HUES6 (cell line): ENCODE data around the gene CDH19.
"Not testable (repeated sequence)": the region's sequence is repeated elsewhere in the genome, so short reads cannot be mapped to it uniquely, and the experiment has no call there.

Experiments used
- H3K27ac ChIP-seq: 2 replicates; pipeline ENCODE4 v1.7.0; 2013; ENCODE audit warnings: low read depth, mild to moderate bottlenecking, low read length, inconsistent platforms
- H3K27me3 ChIP-seq: 2 replicates; pipeline ENCODE4 v1.6.1; 2013; ENCODE audit warnings: low read length; ENCODE audit not compliant: control insufficient read depth, insufficient read depth
- H3K36me3 ChIP-seq: 2 replicates; pipeline ENCODE4 v1.6.1; 2013; ENCODE audit warnings: low read length; ENCODE audit not compliant: control insufficient read depth, insufficient read depth
- H3K4me1 ChIP-seq: 2 replicates; pipeline ENCODE4 v1.6.1; 2013; ENCODE audit warnings: low read length; ENCODE audit not compliant: control insufficient read depth, insufficient read depth
- H3K4me3 ChIP-seq: 2 replicates; pipeline ENCODE4 v1.5.1; 2013; ENCODE audit warnings: low read depth, low read length
- H3K9ac ChIP-seq: one replicate; pipeline ENCODE4 v1.6.1; 2013; ENCODE audit warnings: mild to moderate bottlenecking, low read length
- H3K9me3 ChIP-seq: 2 replicates; pipeline ENCODE4 v1.6.1; 2013; ENCODE audit warnings: low read depth, low read length; ENCODE audit not compliant: control insufficient read depth, insufficient read depth

Gene CDH19

DNA sequence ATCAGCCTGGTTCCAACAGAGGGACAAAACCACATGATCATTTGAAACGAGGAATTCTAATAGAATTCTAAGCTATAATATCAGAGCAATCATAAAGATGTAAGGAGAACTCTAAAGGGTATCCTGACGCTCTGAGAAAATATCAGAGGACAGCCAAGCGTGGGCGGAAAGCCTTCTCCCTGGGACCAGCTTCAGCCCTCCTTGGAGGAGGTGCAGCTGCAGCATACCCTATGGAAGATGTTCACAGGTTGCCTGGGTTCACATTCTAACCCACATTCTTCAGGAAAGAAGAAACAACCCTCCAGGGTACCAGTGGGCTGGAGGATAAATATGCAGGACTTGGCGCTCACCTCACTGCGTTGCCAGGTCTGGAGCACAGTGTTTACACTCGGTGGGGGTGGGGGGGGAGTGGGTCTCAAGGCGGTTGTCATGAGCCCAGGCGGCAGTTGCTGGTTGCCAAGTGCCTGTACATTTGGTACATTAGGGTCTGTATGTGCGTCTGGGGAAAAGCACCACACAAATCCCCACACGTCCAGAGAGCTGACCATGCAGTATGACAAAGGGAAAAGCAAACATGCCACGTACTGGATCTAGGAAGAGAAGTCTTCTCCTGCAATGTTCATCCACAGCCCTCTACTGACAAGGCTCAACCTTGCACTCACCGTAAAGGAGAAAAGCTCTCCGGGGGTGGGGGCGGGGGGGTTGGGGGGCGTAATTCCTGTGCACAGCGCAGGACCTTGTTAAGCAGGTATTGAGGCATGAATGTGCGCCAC, 80.5 kb downstream of the CDH19 start:
- Histone ChIP-seq H3K27ac (no peak overlapping the region), H3K27me3 (no peaks in the 10 kb centered on the region), H3K4me1 (no peaks in the 10 kb centered on the region), H3K9me3 (no peaks in the 10 kb centered on the region), H3K36me3 (no peaks in the 10 kb centered on the region), H3K4me3 (no peak overlapping the region), H3K9ac (no peak overlapping the region)

DNA sequence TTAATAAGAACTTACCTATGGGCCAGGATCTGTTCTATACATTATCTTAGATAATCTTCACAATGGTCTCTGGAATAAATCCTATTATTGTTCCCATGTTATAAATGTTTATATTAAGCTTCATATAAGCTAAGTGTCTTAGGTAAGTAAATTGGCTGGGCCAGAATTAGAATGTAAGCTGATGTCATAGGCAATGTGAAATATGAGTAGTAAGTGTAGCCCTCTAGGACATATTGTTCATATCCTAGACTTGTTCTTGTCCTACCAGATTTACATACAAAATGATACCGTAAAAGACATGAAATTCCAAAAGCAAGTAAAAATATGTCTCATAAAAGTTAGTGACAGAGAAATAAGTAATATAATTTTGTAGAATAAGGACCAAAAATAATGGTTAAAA, 89.9 kb downstream of the CDH19 start:
- Histone ChIP-seq H3K27ac (no peak overlapping the region), H3K9ac (no peak overlapping the region), H3K36me3 (no peaks in the 10 kb centered on the region), H3K4me3 (no peak overlapping the region), H3K27me3 (no peaks in the 10 kb centered on the region), H3K9me3 (no peaks in the 10 kb centered on the region), H3K4me1 (peaks cover 6% of the 10 kb centered on the region; the same call in 1 of the 2 replicates)

DNA sequence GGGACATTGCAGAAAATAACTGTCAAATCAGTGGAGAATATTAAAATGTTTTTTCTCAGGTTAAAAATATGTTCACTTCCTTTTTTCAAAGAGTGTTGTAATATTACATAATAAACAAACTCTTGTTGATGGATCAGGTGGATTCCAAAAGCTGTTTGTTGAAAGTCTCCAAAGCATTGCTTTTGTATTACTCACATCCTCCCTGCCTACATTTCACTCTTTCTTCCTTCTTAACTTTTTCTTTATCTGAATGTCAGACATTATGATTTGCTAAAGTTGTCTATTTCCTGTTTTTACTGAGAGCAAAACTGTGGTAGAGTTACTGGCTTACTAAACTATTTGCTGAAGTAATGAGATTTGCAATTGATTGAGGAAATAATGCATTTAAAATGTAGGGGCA, 92.1 kb downstream of the CDH19 start:
- H3K4me1 ChIP-seq, result peaks cover 6% of the 10 kb centered on the region; the same call in 1 of the 2 replicates
- H3K27ac ChIP-seq, result peak overlapping the region; percentile 56; the same call in 1 of the 2 replicates
- H3K9ac ChIP-seq, result no peak overlapping the region
- no peaks in the 10 kb centered on the region for H3K9me3 ChIP-seq
- no peaks in the 10 kb centered on the region for H3K36me3 ChIP-seq
- no peak overlapping the region for H3K4me3 ChIP-seq
- H3K27me3 ChIP-seq, result no peaks in the 10 kb centered on the region

DNA sequence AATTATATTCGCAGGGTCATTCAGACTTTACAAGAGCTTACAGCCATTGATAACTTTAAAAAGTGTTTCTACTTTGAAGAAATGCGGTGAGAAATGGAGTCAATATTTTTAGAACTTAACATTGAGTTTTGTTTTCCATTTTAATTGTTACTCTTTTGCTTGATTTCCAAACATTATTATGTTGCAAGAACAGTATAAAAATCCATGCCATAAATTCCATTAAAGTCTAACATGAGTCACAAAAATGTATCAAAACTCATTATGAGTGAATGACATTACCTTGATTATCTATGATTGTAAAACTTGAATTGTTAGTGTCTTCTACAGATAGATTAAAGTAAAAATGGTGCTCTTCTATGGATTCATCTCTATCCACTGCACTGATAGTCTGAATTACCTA, 92.6 kb downstream of the CDH19 start:
- Histone ChIP-seq H3K27ac (peak overlapping the region; percentile 56), H3K4me1 (peaks cover 6% of the 10 kb centered on the region; the same call in 1 of the 2 replicates), H3K4me3 (no peak overlapping the region), H3K9me3 (no peaks in the 10 kb centered on the region), H3K36me3 (no peaks in the 10 kb centered on the region), H3K27me3 (no peaks in the 10 kb centered on the region), H3K9ac (no peak overlapping the region)

DNA sequence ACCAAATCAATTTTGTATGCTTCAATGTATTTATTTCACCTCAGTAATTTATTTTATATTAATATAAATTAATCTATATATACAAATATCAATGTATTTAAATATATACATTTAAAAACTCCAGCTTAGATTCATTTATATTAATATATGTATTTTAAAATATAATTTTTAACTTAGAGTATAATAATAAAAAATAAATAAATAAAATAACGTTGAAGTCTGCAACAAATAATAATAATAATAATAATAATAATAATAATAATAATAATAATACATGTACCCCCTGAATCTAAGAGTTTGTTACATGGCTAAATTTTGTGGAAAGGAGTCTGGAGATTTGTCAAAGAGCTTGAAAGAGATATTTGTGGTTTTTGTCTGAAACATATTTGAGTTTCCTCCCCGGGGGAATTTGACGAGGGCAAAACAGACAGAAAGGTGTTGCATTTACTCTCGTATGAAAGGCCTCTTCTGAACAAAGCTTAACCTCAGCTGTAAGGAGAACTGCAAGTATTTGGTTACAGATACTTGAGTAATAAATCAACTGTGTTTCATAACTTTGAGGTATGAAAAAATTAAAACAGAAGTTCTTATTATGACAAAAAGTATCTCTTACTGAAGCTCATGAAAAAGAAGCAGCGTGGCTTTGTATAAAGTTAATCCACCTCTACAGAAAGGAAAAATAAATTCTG, 93.4 kb downstream of the CDH19 start:
- Histone ChIP-seq H3K9ac (no peak overlapping the region), H3K36me3 (no peaks in the 10 kb centered on the region), H3K9me3 (no peaks in the 10 kb centered on the region), H3K4me3 (no peak overlapping the region), H3K27me3 (no peaks in the 10 kb centered on the region), H3K27ac (peak overlapping the region; percentile 56; the same call in 1 of the 2 replicates), H3K4me1 (peaks cover 6% of the 10 kb centered on the region; the same call in 1 of the 2 replicates)

DNA sequence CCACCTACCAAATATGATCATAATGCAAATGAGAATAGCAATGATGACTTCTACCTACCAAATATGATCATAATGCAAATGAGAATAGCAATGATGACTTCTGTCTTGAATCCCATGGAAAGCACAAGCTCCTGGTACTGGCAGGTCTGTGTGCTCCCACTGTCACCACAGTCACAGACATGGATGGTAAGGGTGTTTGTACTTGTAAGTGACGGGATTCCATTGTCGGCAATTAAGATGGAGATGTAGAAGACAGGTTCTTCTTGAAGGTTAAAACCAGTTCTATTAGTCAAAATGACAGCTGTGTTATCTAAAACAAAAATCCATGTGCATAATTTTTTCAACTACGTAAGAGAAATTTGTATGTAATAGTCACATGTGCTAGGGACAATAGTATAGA, 95.0 kb downstream of the CDH19 start:
- Histone ChIP-seq H3K27ac (no peak overlapping the region), H3K9me3 (no peaks in the 10 kb centered on the region), H3K27me3 (no peaks in the 10 kb centered on the region), H3K9ac (no peak overlapping the region), H3K36me3 (no peaks in the 10 kb centered on the region), H3K4me1 (peaks cover 11% of the 10 kb centered on the region; the same call in 1 of the 2 replicates), H3K4me3 (no peak overlapping the region)

DNA sequence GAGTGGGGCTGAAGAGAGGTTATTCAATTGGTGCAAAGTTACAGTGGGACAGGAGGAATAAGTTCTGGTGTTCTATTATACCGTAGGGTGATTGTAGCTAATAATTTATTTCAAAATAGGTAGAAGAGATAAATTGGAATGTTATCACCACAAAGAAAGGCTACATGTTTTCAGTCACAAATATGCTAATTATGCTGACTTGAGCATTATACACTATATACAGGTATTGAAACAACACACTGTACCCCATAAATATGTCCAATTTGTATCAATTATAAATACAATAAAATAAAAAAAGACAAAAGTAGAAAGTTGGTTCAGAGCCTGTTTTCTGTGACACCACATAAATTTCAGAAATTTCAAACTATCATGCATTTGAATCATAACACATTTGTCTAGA, 97.7 kb downstream of the CDH19 start:
- H3K4me3 ChIP-seq, result no peak overlapping the region
- H3K4me1 ChIP-seq, result peaks cover 7% of the 10 kb centered on the region; the same call in 1 of the 2 replicates
- no peaks in the 10 kb centered on the region for H3K27me3 ChIP-seq
- no peak overlapping the region for H3K27ac ChIP-seq
- H3K36me3 ChIP-seq, result no peaks in the 10 kb centered on the region
- H3K9me3 ChIP-seq, result no peaks in the 10 kb centered on the region
- H3K9ac ChIP-seq, result no peak overlapping the region

DNA sequence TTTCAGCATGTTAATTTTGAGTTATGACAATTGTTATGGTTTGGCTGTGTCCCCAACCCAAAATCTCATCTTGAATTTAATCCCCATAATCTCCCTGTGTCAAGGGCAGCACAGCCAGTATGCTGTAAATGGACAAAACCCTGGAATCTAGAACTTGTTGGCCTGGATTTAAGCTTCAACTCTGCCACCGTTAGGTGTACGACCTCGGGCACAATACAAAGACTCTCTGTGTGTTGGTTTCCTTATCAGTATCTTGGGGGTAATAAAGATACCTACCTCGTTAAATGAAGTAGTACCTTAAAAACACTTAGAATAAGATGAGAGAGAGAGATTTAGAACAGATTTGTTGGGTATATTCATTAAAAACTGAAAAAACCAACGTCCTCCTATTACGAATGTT, 106.5 kb downstream of the CDH19 start:
- Histone ChIP-seq H3K27ac (no peak overlapping the region), H3K9me3 (no peaks in the 10 kb centered on the region), H3K4me1 (no peaks in the 10 kb centered on the region), H3K36me3 (no peaks in the 10 kb centered on the region), H3K9ac (no peak overlapping the region), H3K4me3 (no peak overlapping the region), H3K27me3 (no peaks in the 10 kb centered on the region)

DNA sequence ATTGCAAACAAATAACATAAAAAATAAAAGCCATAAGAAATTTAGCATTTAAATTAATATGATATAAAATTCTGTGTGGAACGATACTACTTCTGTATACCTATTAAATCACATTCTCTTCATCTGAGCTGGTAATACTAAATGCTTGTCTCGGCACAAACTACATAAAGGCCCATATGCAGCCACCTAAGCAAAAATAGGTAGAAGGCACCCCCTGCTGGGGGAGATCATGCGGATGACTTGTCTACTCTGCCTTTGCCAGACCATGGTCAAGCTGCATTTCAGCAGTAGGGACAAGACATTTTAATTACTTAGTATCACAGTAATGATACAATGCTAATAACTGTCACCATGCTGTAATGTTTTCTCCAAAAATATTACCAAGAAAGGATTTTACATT, 108.0 kb downstream of the CDH19 start:
- Histone ChIP-seq H3K4me3 (no peak overlapping the region), H3K9ac (no peak overlapping the region), H3K4me1 (no peaks in the 10 kb centered on the region), H3K27me3 (no peaks in the 10 kb centered on the region), H3K9me3 (no peaks in the 10 kb centered on the region), H3K36me3 (no peaks in the 10 kb centered on the region), H3K27ac (no peak overlapping the region)

DNA sequence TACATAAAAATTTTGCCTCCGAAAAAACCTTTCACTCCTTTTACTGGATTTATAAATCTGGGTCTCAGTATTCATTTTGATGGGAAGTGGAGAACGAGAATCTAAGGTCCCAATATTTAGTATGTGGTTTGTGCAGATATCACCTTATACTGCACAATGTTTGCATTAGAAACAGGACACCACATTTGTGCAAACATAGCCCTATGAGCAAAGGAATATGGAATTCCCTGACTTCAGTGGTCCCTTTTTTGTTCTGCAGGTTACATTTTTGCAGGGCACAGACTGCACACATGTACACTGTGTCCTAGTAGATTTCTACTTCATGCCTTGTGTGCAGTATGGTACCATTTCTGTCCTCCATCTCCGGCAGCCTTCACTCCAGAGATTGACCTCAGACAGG, 130.0 kb downstream of the CDH19 start:
- H3K9ac ChIP-seq, result no peak overlapping the region

DNA sequence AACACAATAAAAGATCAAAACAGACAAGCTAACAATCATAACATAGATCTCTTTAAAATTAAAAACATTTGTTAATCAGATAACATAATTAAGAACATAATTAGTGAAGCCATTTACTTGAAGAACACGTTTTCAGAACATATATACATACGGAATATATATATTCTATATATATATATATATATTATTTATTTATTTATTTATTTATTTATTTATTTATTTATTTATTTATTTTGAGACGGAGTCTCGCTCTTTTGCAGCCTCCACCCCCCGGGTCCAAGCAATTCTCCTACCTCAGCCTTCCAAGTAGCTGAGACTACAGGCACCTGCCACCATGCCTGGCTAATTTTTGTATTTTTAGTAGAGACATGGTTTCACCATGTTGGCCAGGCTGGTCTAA, 137.7 kb downstream of the CDH19 start:
- H3K27ac ChIP-seq, H3K36me3 ChIP-seq, H3K27me3 ChIP-seq, H3K4me1 ChIP-seq, H3K4me3 ChIP-seq, H3K9ac ChIP-seq, H3K9me3 ChIP-seq: not testable (repeated sequence)

More for the DNA sequence above, 130.0 kb downstream of the CDH19 start:
- no peaks in the 10 kb centered on the region for H3K36me3 ChIP-seq
- no peaks in the 10 kb centered on the region for H3K4me1 ChIP-seq
- H3K27me3 ChIP-seq, result no peaks in the 10 kb centered on the region
- no peak overlapping the region for H3K4me3 ChIP-seq
- no peaks in the 10 kb centered on the region for H3K9me3 ChIP-seq
- no peak overlapping the region for H3K27ac ChIP-seq
